OCI-M2 (cell line): ENCODE measurements around the gene ENHO.
"Not testable (repeated sequence)": the region's sequence is repeated elsewhere in the genome, so short reads cannot be mapped to it uniquely, and the experiment has no call there.

ENCODE experiments used
- DNase-seq: peaks from one replicate; lab custom pipeline; 2025; ENCODE audit not compliant: unreplicated experiment; lab: John Stamatoyannopoulos, UW

Gene ENHO

GRCh38 chr9:34532041-34532440 is 9.3 kb upstream of the ENHO start:
- DNase-seq = not testable (repeated sequence)

- DNase-seq = no peak
Measured at GRCh38 chr9:34526026-34526425, 3.2 kb upstream of the ENHO start.

GRCh38 chr9:34524349-34524748 is 1.6 kb upstream of the ENHO start:
- no peak for DNase-seq

- no peak for DNase-seq
Measured at GRCh38 chr9:34522091-34522887, 501 bp downstream of the ENHO start.

GRCh38 chr9:34521406-34522045 is 1.3 kb downstream of the ENHO start:
- no peak for DNase-seq

- no peak for DNase-seq
Measured at GRCh38 chr9:34520505-34521385, 2.0 kb downstream of the ENHO start.

- no peak for DNase-seq
Measured at GRCh38 chr9:34520096-34520495, 2.7 kb downstream of the ENHO start.

- no peak for DNase-seq
Measured at GRCh38 chr9:34519321-34520020, 3.3 kb downstream of the ENHO start.

- DNase-seq = no peak
Measured at GRCh38 chr9:34518896-34519295, 3.9 kb downstream of the ENHO start.

- no peak for DNase-seq
Measured at GRCh38 chr9:34518110-34518616, 4.6 kb downstream of the ENHO start.

GRCh38 chr9:34517185-34517584 is 5.6 kb downstream of the ENHO start:
- no peak for DNase-seq

- DNase-seq = no peak
Measured at GRCh38 chr9:34515959-34516358, 6.8 kb downstream of the ENHO start.

- no peak for DNase-seq
Measured at GRCh38 chr9:34514816-34515215, 8.0 kb downstream of the ENHO start.

GRCh38 chr9:34514401-34514800 is 8.4 kb downstream of the ENHO start:
- no peak for DNase-seq

GRCh38 chr9:34513567-34514214 is 9.1 kb downstream of the ENHO start:
- no peak for DNase-seq

GRCh38 chr9:34512131-34513078 is 10.4 kb downstream of the ENHO start:
- no peak for DNase-seq

GRCh38 chr9:34510497-34511468 is 12.0 kb downstream of the ENHO start:
- DNase-seq = no peak

GRCh38 chr9:34508951-34509350 is 13.8 kb downstream of the ENHO start:
- DNase-seq = no peak
